Measurements from ENCODE around the gene TGIF1.

Gene TGIF1

GRCh38 chr18:3499501-3499900, 49.5 kb downstream of the TGIF1 start:
- DNase-seq: peak; percentile 56
- in situ Hi-C loops (cut with MboI; ENCODE audit: low pct_unique_long_range_greater_than_20kb, low sequenced_read_pairs): no loop called here

DNA sequence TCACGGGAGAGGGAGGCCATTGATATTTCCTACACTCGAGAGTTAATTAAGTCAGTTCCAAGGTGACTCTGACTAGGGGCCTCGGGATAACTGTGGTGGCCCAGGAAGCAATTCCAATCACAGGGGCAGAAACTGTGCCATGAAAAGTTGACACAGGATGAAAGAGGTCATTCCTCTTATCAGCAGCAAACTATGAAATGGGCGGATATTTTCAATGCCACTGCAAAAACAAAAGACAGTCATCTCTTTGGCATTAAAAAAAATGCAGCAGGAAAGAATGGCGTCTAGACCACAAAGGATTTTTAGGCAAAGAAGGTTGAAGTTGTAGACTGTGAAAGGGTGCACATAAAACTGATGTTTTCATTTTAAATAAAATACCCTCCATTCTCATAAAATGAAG, 50.0 kb downstream of the TGIF1 start:
- in situ Hi-C loops (cut with MboI; ENCODE audit: low pct_unique_long_range_greater_than_20kb, low sequenced_read_pairs): no loop called here
- no peak for DNase-seq

GRCh38 chr18:3502650-3503049, 52.7 kb downstream of the TGIF1 start:
- no peak for DNase-seq
- in situ Hi-C loops (cut with MboI; ENCODE audit: low pct_unique_long_range_greater_than_20kb, low sequenced_read_pairs): no loop called here

GRCh38 chr18:3504637-3505036, 54.7 kb downstream of the TGIF1 start:
- in situ Hi-C loops (cut with MboI; ENCODE audit: low pct_unique_long_range_greater_than_20kb, low sequenced_read_pairs): no loop called here
- no peak for DNase-seq

DNA sequence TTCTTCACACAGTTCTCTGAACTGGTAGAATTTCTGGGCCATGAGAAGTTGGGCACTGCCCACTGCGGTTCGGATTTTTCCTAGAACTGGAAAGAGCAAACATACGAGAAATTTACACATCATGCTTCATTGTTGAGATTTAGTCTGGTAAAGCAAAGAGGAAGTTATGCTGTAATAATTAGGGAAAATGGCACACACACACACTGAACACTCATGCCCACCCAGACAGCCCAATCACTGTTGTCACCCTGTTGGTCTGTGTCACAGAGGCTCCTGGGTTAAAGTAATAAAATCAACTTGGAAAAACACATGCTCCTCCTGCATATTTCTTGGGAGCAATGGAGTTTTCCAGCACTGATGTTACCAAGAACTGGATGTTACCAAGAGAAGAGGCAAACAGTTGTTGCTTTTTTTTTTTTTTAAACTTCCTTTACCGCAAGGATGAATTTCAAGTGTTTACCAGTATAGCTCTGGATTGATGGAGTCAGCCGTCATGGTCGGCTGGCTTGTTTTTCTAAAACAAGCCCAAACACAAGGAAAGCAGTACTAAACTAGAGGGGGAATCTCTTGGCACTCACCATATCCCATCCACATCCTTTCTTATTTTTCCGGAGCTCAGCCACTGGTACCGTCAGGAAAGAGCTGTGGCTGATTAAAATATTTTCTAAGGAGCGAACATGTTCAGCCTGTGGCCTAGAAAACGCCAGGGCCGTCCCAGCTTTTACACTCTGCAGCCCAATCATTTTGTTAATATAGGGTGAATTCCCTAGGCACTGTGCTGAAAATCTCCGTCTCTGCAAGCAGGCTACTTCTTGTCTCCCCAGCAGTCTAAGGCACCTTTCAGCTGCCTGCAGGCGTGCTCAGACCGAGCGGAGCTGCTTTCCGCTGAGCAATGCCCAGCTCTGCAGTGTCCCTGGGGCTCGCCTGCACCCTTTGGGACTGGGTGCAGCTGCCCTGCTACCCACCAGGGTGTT, 58.9 kb downstream of the TGIF1 start:
- in situ Hi-C loops (cut with MboI; ENCODE audit: low pct_unique_long_range_greater_than_20kb, low sequenced_read_pairs): no loop called here
- DNase-seq: peak; percentile 30

Data from KBM-7 (cell line).